22Rv1 (cell line): Measurements from ENCODE around the gene IL17A.

ENCODE experiments used
- ZFX ChIP-seq: fragments of 450-650 bp; IDR thresholded peaks from 2 replicates; pipeline ENCODE4 v1.6.1; 2017; ENCODE audit warnings: antibody characterized with exemption, borderline replicate concordance
- TF ChIP-seq, protein P1 (sequence below): fragments of 450-650 bp; IDR thresholded peaks from 2 replicates; pipeline ENCODE4 v1.5.1; 2017; ENCODE audit warnings: mild to moderate bottlenecking

DNA sequence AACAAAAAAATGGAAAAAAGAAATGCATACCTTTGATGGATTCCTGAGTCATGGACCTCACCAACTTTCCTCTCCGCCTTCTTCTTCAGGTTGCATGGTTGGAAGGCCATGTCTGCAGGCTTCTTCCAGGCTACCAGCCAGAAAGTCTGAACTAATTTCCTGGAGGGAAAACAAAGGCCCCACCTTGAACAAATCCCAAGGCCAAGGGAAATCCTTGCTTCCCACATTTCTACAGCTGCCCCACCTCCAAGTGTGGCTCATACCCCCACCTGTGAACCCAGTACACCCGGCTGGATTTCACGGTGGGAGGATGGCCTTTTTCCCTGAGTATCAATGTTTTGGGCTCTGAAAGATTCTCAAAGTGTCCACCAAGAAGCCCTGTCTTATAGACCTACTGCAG lies 22.4 kb downstream of the IL17A start:
- TF ChIP-seq, protein P1, sequence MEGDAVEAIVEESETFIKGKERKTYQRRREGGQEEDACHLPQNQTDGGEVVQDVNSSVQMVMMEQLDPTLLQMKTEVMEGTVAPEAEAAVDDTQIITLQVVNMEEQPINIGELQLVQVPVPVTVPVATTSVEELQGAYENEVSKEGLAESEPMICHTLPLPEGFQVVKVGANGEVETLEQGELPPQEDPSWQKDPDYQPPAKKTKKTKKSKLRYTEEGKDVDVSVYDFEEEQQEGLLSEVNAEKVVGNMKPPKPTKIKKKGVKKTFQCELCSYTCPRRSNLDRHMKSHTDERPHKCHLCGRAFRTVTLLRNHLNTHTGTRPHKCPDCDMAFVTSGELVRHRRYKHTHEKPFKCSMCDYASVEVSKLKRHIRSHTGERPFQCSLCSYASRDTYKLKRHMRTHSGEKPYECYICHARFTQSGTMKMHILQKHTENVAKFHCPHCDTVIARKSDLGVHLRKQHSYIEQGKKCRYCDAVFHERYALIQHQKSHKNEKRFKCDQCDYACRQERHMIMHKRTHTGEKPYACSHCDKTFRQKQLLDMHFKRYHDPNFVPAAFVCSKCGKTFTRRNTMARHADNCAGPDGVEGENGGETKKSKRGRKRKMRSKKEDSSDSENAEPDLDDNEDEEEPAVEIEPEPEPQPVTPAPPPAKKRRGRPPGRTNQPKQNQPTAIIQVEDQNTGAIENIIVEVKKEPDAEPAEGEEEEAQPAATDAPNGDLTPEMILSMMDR, result no peak
- no peak for TF ChIP-seq ZFX
